GM21576 (cell line): ENCODE measurements around the gene PPP1R14C.
"Not testable (repeated sequence)": the region's sequence is repeated elsewhere in the genome, so short reads cannot be mapped to it uniquely, and the experiment has no call there.

Experiments
- ATAC-seq: cut with Tn5 transposase; IDR thresholded peaks from one replicate; pipeline ENCODE4 v1.9.1; 2021; ENCODE audit warnings: mild to moderate bottlenecking, moderate library complexity; ENCODE audit not compliant: unreplicated experiment

PPP1R14C gene

GRCh38 chr6:150137711-150138110 is 5.1 kb upstream of the PPP1R14C start:
- not testable (repeated sequence) for ATAC-seq

DNA sequence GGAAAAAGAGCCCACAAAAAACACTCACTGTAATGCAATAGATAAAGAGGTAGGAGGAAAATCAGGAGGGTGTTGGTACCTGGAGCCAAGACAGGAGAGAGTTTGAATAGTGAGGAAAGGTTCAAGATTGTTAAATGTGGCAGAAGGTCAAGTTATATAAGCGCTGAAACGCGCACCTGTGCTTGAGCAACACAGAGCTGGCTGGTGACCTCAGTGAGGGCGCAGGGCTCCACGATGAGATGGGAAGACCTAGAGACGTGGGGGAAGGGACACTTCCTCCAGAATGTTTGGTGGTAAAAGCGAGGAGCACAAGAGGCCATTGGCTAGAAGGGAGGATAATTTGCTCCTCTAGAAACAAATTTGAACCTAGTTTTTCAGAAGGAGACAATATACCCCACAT is 4.2 kb upstream of the PPP1R14C start:
- no peak for ATAC-seq

DNA sequence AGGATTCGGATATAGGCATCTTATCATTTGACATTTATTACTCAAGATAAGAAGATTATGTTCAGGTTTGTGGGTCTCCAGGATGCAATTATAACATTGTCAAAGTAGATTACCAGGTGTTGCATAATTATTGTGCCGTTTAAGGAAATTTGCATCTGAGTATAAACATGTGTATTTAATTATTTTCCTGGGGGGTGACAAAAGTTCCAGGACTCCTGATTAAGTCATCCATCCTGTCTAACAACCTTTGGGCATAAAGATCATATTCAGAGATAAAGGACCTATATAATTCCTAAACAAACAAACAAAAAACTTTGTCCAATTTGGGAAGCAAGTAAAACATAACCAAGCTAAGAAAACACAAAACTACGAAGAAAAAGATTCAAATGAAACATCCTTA is 3.3 kb upstream of the PPP1R14C start:
- ATAC-seq = no peak

DNA sequence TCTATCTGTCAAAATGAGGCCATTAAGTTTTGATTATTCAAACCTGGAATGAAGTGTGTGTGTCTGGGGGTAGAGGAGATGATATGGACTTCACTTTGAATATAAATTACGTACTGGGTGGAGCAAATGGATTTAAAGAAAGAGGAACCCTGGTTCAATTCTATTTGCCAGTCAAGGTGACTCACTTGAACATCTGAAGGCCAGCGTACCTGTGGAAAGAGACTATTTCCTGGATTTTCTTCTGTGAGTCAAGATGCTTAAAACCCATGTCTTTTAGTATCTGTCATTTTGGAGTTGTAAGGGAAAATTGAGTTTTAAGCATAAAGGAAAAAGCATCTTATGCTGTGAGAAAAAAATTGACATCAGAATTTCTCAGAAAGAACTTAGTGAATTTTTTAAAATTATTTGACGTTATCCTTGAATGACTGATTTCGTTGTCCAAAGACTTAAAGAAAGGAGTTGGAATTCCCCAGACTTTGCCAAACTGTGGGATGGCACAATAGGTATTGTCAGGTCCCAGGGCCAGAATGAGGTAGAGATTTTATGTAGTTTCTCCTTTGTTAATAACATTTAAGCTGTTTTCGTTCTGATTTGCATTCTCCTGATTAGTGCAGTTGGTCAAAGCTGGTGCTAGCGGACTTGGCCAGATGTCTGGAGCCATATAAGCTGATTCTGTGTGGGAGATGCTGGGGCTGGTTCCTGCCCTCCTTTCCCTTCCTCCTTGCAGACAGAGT is 2.4 kb upstream of the PPP1R14C start:
- no peak for ATAC-seq

- ATAC-seq = no peak
These were observed 661 bp upstream of the PPP1R14C start for GRCh38 chr6:150142097-150142669.

GRCh38 chr6:150143516-150144293 is 861 bp downstream of the PPP1R14C start:
- no peak for ATAC-seq

- ATAC-seq = no peak
These were observed 1.5 kb downstream of the PPP1R14C start for GRCh38 chr6:150144294-150144868.

DNA sequence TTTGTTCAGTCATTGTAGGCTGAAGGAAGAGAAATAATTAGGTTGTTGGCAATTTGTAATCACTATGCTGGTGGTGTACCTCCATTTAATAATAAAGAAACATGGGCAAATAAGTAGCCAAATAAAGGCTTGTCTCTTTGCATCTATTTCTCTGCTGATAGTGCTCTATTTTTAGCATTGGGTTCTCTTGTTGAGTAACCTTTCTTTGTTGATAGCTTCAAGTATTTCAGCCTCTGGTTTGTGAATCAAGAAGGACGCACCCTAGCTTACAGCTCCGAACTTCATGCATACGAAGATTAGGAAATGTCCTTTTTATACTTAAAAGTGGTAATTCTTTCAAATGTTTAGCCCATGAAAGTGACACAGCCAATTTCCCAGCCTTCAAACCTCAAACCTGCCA is 2.6 kb downstream of the PPP1R14C start:
- no peak for ATAC-seq

DNA sequence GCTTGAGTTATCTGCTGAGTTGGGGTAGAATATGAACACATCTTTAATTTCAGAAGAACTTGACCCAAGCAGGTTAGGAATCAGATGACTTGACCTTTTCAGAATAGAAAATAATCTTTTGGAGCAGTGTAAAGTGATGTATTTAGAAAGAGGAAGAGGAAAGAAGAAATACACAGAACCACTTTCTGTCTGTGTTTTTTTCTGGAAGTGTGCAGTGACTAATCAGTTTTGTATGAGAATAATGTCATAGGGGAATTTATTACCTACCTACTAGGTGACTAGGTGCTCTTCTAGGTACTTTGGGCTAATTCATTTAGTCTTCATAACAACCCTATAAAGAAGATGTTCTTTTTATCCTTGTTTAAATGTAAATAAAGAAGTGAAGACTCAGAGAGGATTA is 3.0 kb downstream of the PPP1R14C start:
- no peak for ATAC-seq

DNA sequence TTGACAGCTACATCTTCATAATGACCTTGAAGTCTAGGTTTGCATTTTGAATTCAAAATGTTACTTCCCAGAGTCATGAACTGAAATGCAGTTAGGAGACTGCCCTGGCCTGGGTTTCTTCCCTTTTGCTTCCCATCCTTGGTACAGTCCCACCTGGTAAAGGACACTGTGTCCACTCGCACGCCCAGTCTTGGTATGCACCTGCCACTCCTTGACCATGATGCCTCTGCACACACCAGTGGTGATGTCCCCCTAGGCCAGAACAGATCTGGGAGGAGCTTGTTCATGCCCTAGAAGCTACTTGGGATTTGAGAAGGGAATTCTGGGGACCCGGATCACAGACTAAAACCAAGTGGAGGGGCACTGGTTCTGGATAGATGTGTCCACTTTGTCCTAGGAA is 3.6 kb downstream of the PPP1R14C start:
- no peak for ATAC-seq

DNA sequence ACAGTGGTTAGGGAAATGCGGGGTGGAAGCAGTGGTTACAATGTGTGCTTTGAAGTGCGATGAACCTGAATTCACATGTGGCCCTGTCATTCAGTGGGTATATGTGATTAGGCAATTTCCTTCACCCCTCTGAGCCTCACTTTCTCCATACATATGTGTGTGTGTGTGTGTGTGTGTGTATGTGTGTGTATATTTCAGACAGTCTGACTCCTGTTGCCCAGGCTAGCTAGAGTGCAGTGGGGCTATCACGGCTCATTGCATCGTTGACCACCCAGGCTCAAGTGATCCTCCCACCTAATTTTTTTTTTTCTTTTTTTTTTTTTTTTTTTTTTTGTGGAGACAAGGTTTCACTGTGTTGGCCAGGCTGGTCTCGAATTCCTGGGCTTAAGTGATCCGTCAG is 6.3 kb downstream of the PPP1R14C start:
- ATAC-seq = no peak

- ATAC-seq = no peak
These were observed 7.6 kb downstream of the PPP1R14C start for GRCh38 chr6:150150458-150150820.

- ATAC-seq = no peak
These were observed 8.2 kb downstream of the PPP1R14C start for GRCh38 chr6:150150821-150151646.

GRCh38 chr6:150152891-150153876 is 10.3 kb downstream of the PPP1R14C start:
- ATAC-seq = no peak

- no peak for ATAC-seq
These were observed 11.2 kb downstream of the PPP1R14C start for GRCh38 chr6:150153905-150154492.

DNA sequence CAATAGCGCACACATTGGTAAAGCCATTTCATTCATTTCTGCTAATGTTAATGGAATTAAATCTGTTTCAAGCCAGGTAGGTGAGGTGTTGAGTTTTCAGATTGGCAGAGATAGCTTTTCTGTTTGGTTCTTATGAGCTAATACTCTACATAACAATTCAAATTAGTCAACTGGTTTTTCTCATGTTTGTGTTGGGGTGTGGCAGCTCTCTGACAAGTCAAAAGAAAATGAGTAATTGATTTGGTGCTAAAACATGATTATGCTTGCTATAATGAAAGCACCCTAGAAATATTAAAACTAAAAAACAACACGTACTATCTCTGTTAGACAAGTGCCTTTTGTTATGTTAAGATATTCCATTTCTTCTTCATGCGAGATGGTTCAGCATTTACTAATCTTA is 13.6 kb downstream of the PPP1R14C start:
- ATAC-seq = no peak

GRCh38 chr6:150157081-150157480 is 14.2 kb downstream of the PPP1R14C start:
- ATAC-seq = no peak

DNA sequence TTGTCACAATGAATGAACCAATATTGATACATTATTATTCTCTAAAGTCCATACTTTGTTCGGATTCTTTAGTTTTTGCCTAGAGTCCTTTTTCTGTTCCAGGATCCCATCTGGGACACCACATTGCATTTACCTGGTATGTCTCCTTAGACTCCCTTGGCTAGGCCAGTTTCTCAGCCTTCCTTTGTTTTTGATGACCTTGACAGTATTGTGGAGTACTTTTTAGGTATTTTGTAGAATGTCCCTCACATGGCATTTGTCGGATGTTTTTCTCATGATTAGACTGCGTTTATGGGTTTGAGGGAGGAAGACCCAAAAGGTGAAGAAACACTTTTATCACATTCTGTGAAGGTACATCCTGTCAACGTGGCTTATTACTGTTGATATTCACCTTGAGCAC is 16.9 kb downstream of the PPP1R14C start:
- ATAC-seq = no peak

- ATAC-seq = no peak
These were observed 21.1 kb downstream of the PPP1R14C start for GRCh38 chr6:150163970-150164369.
